HCT116 (cell line): ENCODE measurements around the gene NT5E. TPM values are rescaled to one million over a fixed set of nuclear protein-coding genes. Genes with fewer than 3 reads are reported as not detected.

Experiments used
- ATAC-seq: fragments of 200-7000 bp; cut with Tn5 transposase; 2 replicates; pipeline ENCODE4 v1.9.1; 2020; ENCODE audit warnings: mild to moderate bottlenecking, moderate library complexity
- BruUV-seq: library from RNA; stranded (reverse); fragments of 400-500 nt; replicated peaks from 2 replicates; lab custom pipeline; 2021; lab: Mats Ljungman, UMichigan
- CTCF ChIA-PET: fragments of 300-600 bp; sonication (Branson Sonifier 250); formaldehyde crosslinking; loops from one replicate; lab custom pipeline; 2021; ENCODE audit warnings: antibody characterized with exemption; lab: Charles Lee
- POLR2A ChIA-PET: fragments of 300-600, 350-600 bp; sonication (Branson Sonifier 250); formaldehyde crosslinking; loops from one replicate; lab custom pipeline; 2021; ENCODE audit warnings: antibody characterized with exemption; lab: Charles Lee
- RAD21 ChIA-PET, 2 experiments: fragments of 300-600 bp; sonication (Branson Sonifier 250); formaldehyde crosslinking; loops; one replicate each; lab custom pipeline; 2023; ENCODE audit warnings: low total read pairs in 2 of 2; ENCODE audit not compliant: uncharacterized antibody in 2 of 2, unreplicated experiment in 2 of 2, low non-redundant PET in 1 of 2; lab: Charles Lee
- DNase-seq: peaks from one replicate; pipeline ENCODE4 v3.0.0-alpha.2; 2010; ENCODE audit warnings: low read depth, low spot score
- H2AFZ ChIP-seq: fragments of 200-600 bp; shearing (Covaris generic), sonication (generic); 2 replicates; pipeline ENCODE4 v1.6.1; 2017; ENCODE audit warnings: low read depth, mixed run types, mixed read lengths, antibody characterized with exemption, low read length; ENCODE audit not compliant: poor library complexity, severe bottlenecking
- H3K27ac ChIP-seq: 2 replicates; pipeline ENCODE4 v1.5.1; 2012; ENCODE audit warnings: low read depth, low read length
- H3K27me3 ChIP-seq: fragments of 200-600 bp; sonication (generic); 2 replicates; pipeline ENCODE4 v1.6.1; 2016; ENCODE audit warnings: mixed run types, low read length, mixed read lengths; ENCODE audit not compliant: insufficient read depth
- H3K36me3 ChIP-seq, 2 experiments: fragments of 200-500 bp in 1 of 2; fragments of 200-600 bp in 1 of 2; sonication (Bioruptor generic) in 1 of 2; sonication (generic) in 1 of 2; 2 replicates each; pipeline versions ENCODE4 v1.5.1 to v1.6.1; 2014 to 2016; ENCODE audit warnings: low read length in 2 of 2, inconsistent platforms in 1 of 2, mixed read lengths in 1 of 2, mixed run types in 1 of 2; ENCODE audit not compliant: insufficient read depth in 2 of 2, control insufficient read depth in 1 of 2
- H3K4me1 ChIP-seq, 2 experiments: fragments of 200-600 bp in 1 of 2; sonication (generic) in 1 of 2; 2 replicates each; pipeline versions ENCODE4 v1.5.1 to v1.6.1; 2012 to 2017; ENCODE audit warnings: low read length in 2 of 2, inconsistent platforms in 1 of 2, mild to moderate bottlenecking in 1 of 2, mixed read lengths in 1 of 2, mixed run types in 1 of 2, moderate library complexity in 1 of 2; ENCODE audit not compliant: insufficient read depth in 2 of 2, control insufficient read depth in 1 of 2
- H3K4me2 ChIP-seq: fragments of 200-600 bp; sonication (generic); 2 replicates; pipeline ENCODE4 v1.6.1; 2017; ENCODE audit warnings: mixed run types, low read length, mixed read lengths
- H3K4me3 ChIP-seq, 2 experiments: fragments of 200-600 bp in 1 of 2; sonication (generic) in 1 of 2; replicated peaks in 1 of 2; 2 replicates each; pipeline ENCODE4 v1.5.1; 2011 to 2016; ENCODE audit warnings: low read length in 2 of 2, control low read depth in 1 of 2, low read depth in 1 of 2, mild to moderate bottlenecking in 1 of 2, mixed read lengths in 1 of 2, mixed run types in 1 of 2
- H3K79me2 ChIP-seq: fragments of 200-600 bp; sonication (generic); 2 replicates; pipeline ENCODE4 v1.6.1; 2017; ENCODE audit warnings: mild to moderate bottlenecking, mixed run types, low read length, moderate library complexity, mixed read lengths; ENCODE audit not compliant: insufficient read depth
- H3K9ac ChIP-seq: fragments of 200-600 bp; sonication (generic); 2 replicates; pipeline ENCODE4 v1.6.1; 2016; ENCODE audit warnings: low read length, mixed read lengths
- H3K9me2 ChIP-seq: fragments of 200-600 bp; sonication (generic), shearing (Covaris generic); 2 replicates; pipeline ENCODE4 v1.6.1; 2017; ENCODE audit warnings: mixed run types, mild to moderate bottlenecking, moderate library complexity; ENCODE audit not compliant: insufficient read depth
- H3K9me3 ChIP-seq, 2 experiments: fragments of 200-500 bp in 1 of 2; fragments of 200-600 bp in 1 of 2; sonication (Bioruptor generic) in 1 of 2; sonication (generic) in 1 of 2; 2 replicates each; pipeline ENCODE4 v1.6.1; 2014 to 2017; ENCODE audit warnings: low read length in 2 of 2, mixed read lengths in 2 of 2, inconsistent platforms in 1 of 2, low read depth in 1 of 2, mild to moderate bottlenecking in 1 of 2, mixed run types in 1 of 2, moderate library complexity in 1 of 2; ENCODE audit not compliant: control insufficient read depth in 1 of 2, insufficient read depth in 1 of 2
- H4K20me1 ChIP-seq: fragments of 200-600 bp; sonication (generic), shearing (Covaris generic); 2 replicates; pipeline ENCODE4 v1.6.1; 2017; ENCODE audit warnings: mixed run types, mild to moderate bottlenecking, moderate library complexity; ENCODE audit not compliant: insufficient read depth
- ATF3 ChIP-seq: IDR thresholded peaks from 2 replicates; pipeline ENCODE4 v1.6.1; 2012
- CBX3 ChIP-seq: IDR thresholded peaks from 2 replicates; pipeline ENCODE4 v1.6.1; 2012; ENCODE audit warnings: low read depth
- CEBPB ChIP-seq: IDR thresholded peaks from 2 replicates; pipeline ENCODE4 v1.6.1; 2012; ENCODE audit warnings: low read depth
- CTCF ChIP-seq, 3 experiments: fragments of 200-600 bp in 1 of 3; sonication (generic) in 1 of 3; IDR thresholded peaks in 2 of 3; conservative IDR thresholded peaks in 1 of 3; 2 replicates each; pipeline ENCODE4 v1.5.1; 2012 to 2017; ENCODE audit warnings: low read depth in 2 of 3, low read length in 2 of 3, antibody characterized with exemption in 1 of 3, borderline replicate concordance in 1 of 3, control low read depth in 1 of 3, mild to moderate bottlenecking in 1 of 3, mixed read lengths in 1 of 3, mixed run types in 1 of 3, moderate library complexity in 1 of 3; ENCODE audit not compliant: insufficient read depth in 1 of 3
- EZH2phosphoT487 ChIP-seq: fragments of 200-600 bp; IDR thresholded peaks from 2 replicates; pipeline ENCODE4 v1.6.1; 2018; ENCODE audit warnings: antibody characterized with exemption, borderline replicate concordance
- FOSL1 ChIP-seq: IDR thresholded peaks from 2 replicates; pipeline ENCODE4 v1.6.1; 2012; ENCODE audit warnings: low read depth
- JUND ChIP-seq: IDR thresholded peaks from 2 replicates; pipeline ENCODE4 v1.6.1; 2012
- POLR2A ChIP-seq: IDR thresholded peaks from 2 replicates; pipeline ENCODE4 v1.7.0; 2011; ENCODE audit warnings: borderline replicate concordance; ENCODE audit not compliant: insufficient read depth, insufficient read length; ENCODE audit errors: extremely low read depth
- POLR2AphosphoS5 ChIP-seq: IDR thresholded peaks from 2 replicates; pipeline ENCODE4 v1.6.1; 2011; ENCODE audit warnings: mild to moderate bottlenecking, low read depth, low read length, moderate library complexity
- RAD21 ChIP-seq: IDR thresholded peaks from 2 replicates; pipeline ENCODE4 v1.6.1; 2012; ENCODE audit warnings: low read depth, mild to moderate bottlenecking
- REST ChIP-seq: IDR thresholded peaks from 2 replicates; pipeline ENCODE4 v1.6.1; 2012; ENCODE audit warnings: low read depth
- SIN3A ChIP-seq: IDR thresholded peaks from 2 replicates; pipeline ENCODE4 v1.6.1; 2012; ENCODE audit warnings: low read depth
- SP1 ChIP-seq: IDR thresholded peaks from 2 replicates; pipeline ENCODE4 v1.6.1; 2012; ENCODE audit warnings: low read depth
- SRF ChIP-seq: IDR thresholded peaks from 2 replicates; pipeline ENCODE4 v1.6.1; 2012; ENCODE audit warnings: low read depth
- TCF7L2 ChIP-seq: IDR thresholded peaks from 2 replicates; pipeline ENCODE4 v1.7.0; 2011; ENCODE audit warnings: borderline replicate concordance, inconsistent platforms; ENCODE audit not compliant: insufficient read depth, insufficient read length; ENCODE audit errors: extremely low read depth
- ZBTB33 ChIP-seq: IDR thresholded peaks from 2 replicates; pipeline ENCODE4 v1.6.1; 2011; ENCODE audit warnings: mild to moderate bottlenecking, low read length, moderate library complexity; ENCODE audit not compliant: insufficient replicate concordance; ENCODE audit errors: extremely low read depth
- ZFX ChIP-seq: fragments of 450-650 bp; IDR thresholded peaks from 2 replicates; pipeline ENCODE4 v1.6.1; 2017
- ZNF274 ChIP-seq: fragments of 200-500 bp; sonication (Bioruptor generic); IDR thresholded peaks from 2 replicates; pipeline ENCODE4 v1.6.1; 2014; ENCODE audit warnings: mild to moderate bottlenecking, low read depth, low read length, inconsistent platforms
- intact Hi-C: fragments of 100-400 bp; cut with micrococcal nuclease; formaldehyde crosslinking; loops from 2 replicates; pipeline ENCODE4 v1.10.0; 2022
- total RNA-seq: library from RNA; stranded (reverse); gene quantifications from one replicate; pipeline ENCODE4 v1.2.1, GENCODE V29; 2021; ENCODE audit not compliant: unreplicated experiment

The NT5E gene
- total RNA-seq, 1 experiment from 2014 or later: 68.2 TPM

GRCh38 chr6:85464260-85464644, 14.4 kb downstream of the NT5E start (continued):
- peak; percentile 75 for TF ChIP-seq ZBTB33
- no peak for TF ChIP-seq ZFX

GRCh38 chr6:85464722-85465150, 14.9 kb downstream of the NT5E start:
- Histone ChIP-seq H3K79me2 (0 out of 2 replicates have a peak, but pooled peaks cover 5% of the 10 kb centered on the region), H3K4me3 (peak overlapping the region; percentile 15 to 46), H3K27me3 (no peaks in the 10 kb centered on the region), H3K9me3 (no peaks in the 10 kb centered on the region), H3K4me2 (peak overlapping the region; percentile 80), H3K9ac (peak overlapping the region; percentile 65), H3K27ac (peak overlapping the region; percentile 80), H3K4me1 (peaks cover 50 to 99% of the 10 kb centered on the region in 2 experiments), H2AFZ (no peak overlapping the region), H3K9me2 (no peaks in the 10 kb centered on the region), H3K36me3 (0 out of 4 replicates have a peak, but pooled peaks cover 0 to 5% of the 10 kb centered on the region in 2 experiments), H4K20me1 (no peaks in the 10 kb centered on the region)
- BruUV-seq: TSS peak; percentile 76
- RAD21 ChIA-PET: interaction anchor here (1.0 to 1.5 kb wide), 2 partner anchors 15 to 18 kb away, joined by 3 to 4 read pairs; partner anchors contain the start of gene NT5E (in 1 of the 2)
- CTCF ChIA-PET: interaction anchor here (2.4 kb wide), 1 partner anchor 18 kb away, joined by 11 read pairs; no protein-coding TSS in a partner anchor
- DNase-seq (peak; percentile 97), ATAC-seq (peak; percentile 82)
- POLR2A ChIA-PET: interaction anchor here (0.8 to 3.4 kb wide), 16 partner anchors 9 to 214 kb away, joined by 3 to 45 read pairs (median 5); partner anchors contain the start of gene NT5E
- intact Hi-C loops: loop anchor here (1.0 to 10.0 kb wide), 2 partner anchors 103 to 210 kb away; no protein-coding TSS in a partner anchor
- TF ChIP-seq FOSL1: no peak
- TF ChIP-seq JUND: no peak
- TF ChIP-seq RAD21: no peak
- TF ChIP-seq SP1: no peak
- no peak for TF ChIP-seq ATF3
- TF ChIP-seq ZFX: no peak
- TF ChIP-seq TCF7L2: peak; percentile 90
- no peak for TF ChIP-seq CEBPB
- TF ChIP-seq EZH2phosphoT487: no peak
- TF ChIP-seq CTCF (IDR thresholded peaks at IDR 0.05 in 2 of 3, conservative IDR thresholded peaks at IDR 0.05 in 1 of 3; ENCODE audit: borderline replicate concordance in 1 of 3, insufficient read depth in 1 of 3, low read depth in 2 of 3, low read length in 2 of 3): no peak
- no peak for TF ChIP-seq SRF
- no peak for TF ChIP-seq POLR2A
- TF ChIP-seq POLR2AphosphoS5: peak; percentile 77; the same call in 1 of the 2 replicates
- TF ChIP-seq SIN3A: no peak
- TF ChIP-seq ZNF274: no peak
- TF ChIP-seq CBX3: no peak
- no peak for TF ChIP-seq REST
